Measurements from ENCODE around the gene OR2T11. TPM values are rescaled to one million over a fixed set of nuclear protein-coding genes. Genes with fewer than 3 reads are reported as not detected.
A peak's percentile ranks its signal among the peaks of the same experiment; 100 is the strongest.
"Not testable (repeated sequence)": the region's sequence is repeated elsewhere in the genome, so short reads cannot be mapped to it uniquely, and the experiment has no call there.

OR2T11 gene
- total and polyA plus RNA-seq, 8 donors: 0.04 to 0.12 (median 0.09) TPM; not detected in 5

DNA sequence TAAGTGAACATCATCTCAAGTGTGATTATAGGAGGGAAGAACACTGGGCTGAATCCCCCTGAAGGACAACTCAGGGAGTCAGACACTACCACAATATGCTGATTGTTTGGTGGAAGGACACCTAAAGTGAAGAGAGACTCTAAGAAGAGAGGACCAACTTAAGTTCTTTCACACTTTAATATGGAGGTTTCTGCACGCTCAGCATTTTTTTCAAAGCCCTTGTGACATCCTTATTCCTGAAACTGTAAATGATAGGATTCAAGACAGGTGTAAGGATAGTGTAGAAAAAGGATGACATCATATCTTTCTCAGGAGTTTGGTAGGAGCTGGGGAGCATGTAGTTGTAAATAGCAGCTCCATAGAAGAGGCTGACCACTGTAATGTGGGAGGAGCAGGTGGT, 42.2 kb downstream of the OR2T11 start:
- no peak for ATAC-seq
- no peak overlapping the region for H3K4me3 ChIP-seq
- no peaks in the 10 kb centered on the region for H3K9me3 ChIP-seq
- TF ChIP-seq, protein P1, sequence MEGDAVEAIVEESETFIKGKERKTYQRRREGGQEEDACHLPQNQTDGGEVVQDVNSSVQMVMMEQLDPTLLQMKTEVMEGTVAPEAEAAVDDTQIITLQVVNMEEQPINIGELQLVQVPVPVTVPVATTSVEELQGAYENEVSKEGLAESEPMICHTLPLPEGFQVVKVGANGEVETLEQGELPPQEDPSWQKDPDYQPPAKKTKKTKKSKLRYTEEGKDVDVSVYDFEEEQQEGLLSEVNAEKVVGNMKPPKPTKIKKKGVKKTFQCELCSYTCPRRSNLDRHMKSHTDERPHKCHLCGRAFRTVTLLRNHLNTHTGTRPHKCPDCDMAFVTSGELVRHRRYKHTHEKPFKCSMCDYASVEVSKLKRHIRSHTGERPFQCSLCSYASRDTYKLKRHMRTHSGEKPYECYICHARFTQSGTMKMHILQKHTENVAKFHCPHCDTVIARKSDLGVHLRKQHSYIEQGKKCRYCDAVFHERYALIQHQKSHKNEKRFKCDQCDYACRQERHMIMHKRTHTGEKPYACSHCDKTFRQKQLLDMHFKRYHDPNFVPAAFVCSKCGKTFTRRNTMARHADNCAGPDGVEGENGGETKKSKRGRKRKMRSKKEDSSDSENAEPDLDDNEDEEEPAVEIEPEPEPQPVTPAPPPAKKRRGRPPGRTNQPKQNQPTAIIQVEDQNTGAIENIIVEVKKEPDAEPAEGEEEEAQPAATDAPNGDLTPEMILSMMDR (IDR thresholded peaks at IDR 0.05): no peak
- DNase-seq: no peak
- 43 to 61% methylated on average over 1 of the region's 1 CpG for WGBS, 2 donors
- H3K27ac ChIP-seq: no peak overlapping the region
- H3K4me1 ChIP-seq: no peaks in the 10 kb centered on the region
- no peak for FAIRE-seq
- H3K36me3 ChIP-seq: no peaks in the 10 kb centered on the region
- H3K27me3 ChIP-seq: no peaks in the 10 kb centered on the region
- intact Hi-C loops (cut with DNase I): no loop called here

DNA sequence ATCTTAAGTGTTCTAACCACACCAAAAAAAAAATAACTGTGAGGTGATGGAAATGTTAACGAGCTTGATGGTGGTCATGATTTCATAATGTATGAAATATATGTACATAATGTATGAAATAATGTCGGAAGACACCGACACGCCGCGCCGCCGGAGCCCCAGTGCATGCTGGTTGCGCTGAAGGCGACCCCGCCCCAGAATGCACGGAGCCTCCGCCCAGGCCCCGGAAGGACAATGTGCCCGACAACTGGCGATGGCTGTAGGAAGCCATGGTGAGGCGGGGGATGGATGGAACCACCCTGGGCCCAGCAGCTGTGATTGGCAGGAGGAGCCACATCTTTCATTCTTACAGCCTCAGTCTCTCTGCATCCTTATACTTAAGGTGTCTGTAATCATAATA, 44.8 kb downstream of the OR2T11 start:
- intact Hi-C loops (cut with DNase I): no loop called here
- H3K4me1 ChIP-seq: no peaks in the 10 kb centered on the region
- no peaks in the 10 kb centered on the region for H3K9me3 ChIP-seq
- ATAC-seq (no peak), DNase-seq (peak in 1 of 6 donors; percentile 22), FAIRE-seq (no peak)
- H3K27me3 ChIP-seq: peaks cover 0 to 3% (median 0%) of the 10 kb centered on the region in 4 donors
- no peak overlapping the region for H3K27ac ChIP-seq
- no peak overlapping the region for H3K4me3 ChIP-seq
- WGBS, 2 donors: 86 to 88% methylated on average over 17 of the region's 17 CpGs
- TF ChIP-seq, protein P1 (IDR thresholded peaks at IDR 0.05): no peak
- no peaks in the 10 kb centered on the region for H3K36me3 ChIP-seq

DNA sequence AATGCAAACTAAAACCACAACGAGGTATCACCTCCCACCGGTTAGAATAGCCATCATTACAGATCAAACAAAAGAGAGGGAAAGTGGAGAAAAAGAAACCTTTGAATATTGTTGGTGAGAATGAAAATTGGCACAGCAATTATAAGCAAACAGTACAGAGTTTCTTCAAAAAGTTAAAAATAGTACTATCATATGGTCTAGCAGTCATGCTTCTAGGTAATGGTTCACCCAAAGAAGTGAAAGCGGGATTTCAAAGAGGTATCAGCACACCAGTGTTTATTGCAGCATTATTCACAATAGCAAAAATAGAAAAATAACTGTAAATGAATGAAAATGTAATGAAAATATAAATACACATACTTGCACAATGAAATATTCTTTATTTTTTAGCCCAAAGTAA, 45.6 kb downstream of the OR2T11 start:
- WGBS, 2 donors: 54 to 76% methylated on average over 3 of the region's 3 CpGs
- intact Hi-C loops (cut with DNase I): no loop called here
- ATAC-seq: no peak
- no peaks in the 10 kb centered on the region for H3K36me3 ChIP-seq
- H3K4me1 ChIP-seq: no peaks in the 10 kb centered on the region
- H3K27ac ChIP-seq: no peak overlapping the region
- H3K4me3 ChIP-seq: no peak overlapping the region
- H3K27me3 ChIP-seq: peaks cover 0 to 3% (median 0%) of the 10 kb centered on the region in 4 donors
- no peaks in the 10 kb centered on the region for H3K9me3 ChIP-seq
- FAIRE-seq: no peak
- DNase-seq: no peak
- TF ChIP-seq, protein P1 (IDR thresholded peaks at IDR 0.05): no peak

DNA sequence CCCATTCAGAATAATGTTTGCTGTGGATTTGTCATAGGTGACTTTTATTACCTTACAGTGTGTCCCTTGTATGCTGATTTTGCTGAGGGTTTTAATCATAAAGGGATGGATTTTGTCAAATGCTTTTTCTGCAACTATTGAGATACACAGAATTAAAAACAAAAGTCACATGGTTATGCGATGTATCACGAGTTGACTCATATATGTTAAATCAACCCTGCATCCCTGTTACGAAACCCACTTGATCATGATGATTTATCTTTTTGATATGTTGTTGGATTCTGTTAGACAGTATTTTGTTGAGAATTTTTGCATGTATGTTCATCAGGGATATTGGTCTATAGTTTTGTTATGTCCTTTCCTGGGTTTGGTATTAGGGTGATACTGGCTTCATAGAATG, 49.6 kb downstream of the OR2T11 start:
- H3K27me3 ChIP-seq: peaks cover 0 to 3% (median 0%) of the 10 kb centered on the region in 4 donors
- H3K36me3 ChIP-seq: no peaks in the 10 kb centered on the region
- no peaks in the 10 kb centered on the region for H3K9me3 ChIP-seq
- DNase-seq (no peak), ATAC-seq (no peak), FAIRE-seq (no peak)
- TF ChIP-seq, protein P1 (IDR thresholded peaks at IDR 0.05): no peak
- H3K4me3 ChIP-seq: no peak overlapping the region
- H3K4me1 ChIP-seq: no peaks in the 10 kb centered on the region
- WGBS, 2 donors: 56 to 69% methylated on average over 3 of the region's 3 CpGs
- H3K27ac ChIP-seq: no peak overlapping the region
- intact Hi-C loops (cut with DNase I): no loop called here

DNA sequence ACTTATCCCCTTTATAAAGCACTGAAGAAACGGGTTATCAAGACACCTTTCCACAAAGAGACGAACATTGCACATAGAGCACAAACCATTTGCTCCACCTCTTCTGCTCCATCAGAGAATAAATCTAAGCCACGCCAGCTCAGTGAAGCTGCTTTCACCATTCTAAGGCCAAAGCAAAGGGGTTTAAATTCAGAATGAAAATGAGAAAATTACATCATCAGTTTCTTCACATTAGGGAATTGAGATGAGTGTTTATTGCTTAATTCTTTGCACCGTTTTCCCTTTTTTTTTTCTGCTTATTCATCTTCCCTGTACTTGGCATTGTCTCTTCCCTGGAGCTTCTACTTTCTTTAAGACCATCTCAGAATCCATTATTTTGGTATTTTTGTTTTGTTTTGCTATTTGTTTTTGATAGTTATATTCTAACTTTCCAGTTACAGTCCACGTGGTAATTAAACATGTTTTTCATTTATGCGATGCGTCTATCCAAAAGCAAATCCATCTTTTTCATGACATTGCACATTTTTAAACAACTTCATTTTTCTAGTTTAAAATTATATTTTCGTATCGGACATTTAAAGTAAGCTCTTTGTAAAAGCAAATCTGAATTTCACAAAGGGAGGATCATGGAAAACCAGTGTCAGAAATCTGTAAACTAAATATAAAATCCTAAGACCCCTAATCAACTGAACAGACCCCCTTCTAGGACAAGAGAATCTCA, 58.5 kb downstream of the OR2T11 start:
- WGBS, 2 donors: 53 to 62% methylated on average over 9 of the region's 9 CpGs
- H3K27ac ChIP-seq: no peak overlapping the region
- no peaks in the 10 kb centered on the region for H3K9me3 ChIP-seq
- intact Hi-C loops (cut with DNase I): no loop called here
- H3K36me3 ChIP-seq: no peaks in the 10 kb centered on the region
- ATAC-seq (no peak), DNase-seq (no peak), FAIRE-seq (no peak)
- no peaks in the 10 kb centered on the region for H3K27me3 ChIP-seq
- TF ChIP-seq, protein P1 (IDR thresholded peaks at IDR 0.05): no peak
- no peak overlapping the region for H3K4me3 ChIP-seq
- H3K4me1 ChIP-seq: no peaks in the 10 kb centered on the region

DNA sequence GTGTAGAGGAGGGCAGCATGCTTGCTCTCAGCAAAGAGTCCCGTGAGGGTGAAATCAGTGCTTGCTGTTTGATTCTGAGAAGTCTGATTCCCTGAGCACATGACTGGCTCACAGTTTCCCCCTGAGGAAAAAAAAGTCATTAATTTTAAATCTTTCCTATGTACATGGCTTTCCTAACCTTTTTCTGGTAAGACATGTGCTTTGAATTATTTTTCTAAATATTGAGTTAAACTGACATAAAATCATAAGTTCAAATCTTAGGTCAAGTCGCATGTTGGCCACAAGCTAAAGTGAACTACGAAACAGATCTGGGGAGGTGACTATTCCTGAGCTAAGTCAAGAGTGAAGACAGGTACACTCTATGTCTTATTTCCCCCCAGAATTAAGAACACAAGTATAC, 60.2 kb downstream of the OR2T11 start, which contains the start of gene OR2T34:
Gene OR2T34, minus strand, starts transcription at position 101 of the 400 bp plus-strand sequence. Its CDS starts 0 bp downstream, at position 101.
- intact Hi-C loops (cut with DNase I); H3K4me3 ChIP-seq; ATAC-seq; H3K9me3 ChIP-seq; H3K27me3 ChIP-seq; H3K27ac ChIP-seq; H3K4me1 ChIP-seq; H3K36me3 ChIP-seq; FAIRE-seq; DNase-seq: not testable (repeated sequence)
- WGBS, 2 donors: 53 to 71% methylated on average over 2 to 3 of the region's 3 CpGs

DNA sequence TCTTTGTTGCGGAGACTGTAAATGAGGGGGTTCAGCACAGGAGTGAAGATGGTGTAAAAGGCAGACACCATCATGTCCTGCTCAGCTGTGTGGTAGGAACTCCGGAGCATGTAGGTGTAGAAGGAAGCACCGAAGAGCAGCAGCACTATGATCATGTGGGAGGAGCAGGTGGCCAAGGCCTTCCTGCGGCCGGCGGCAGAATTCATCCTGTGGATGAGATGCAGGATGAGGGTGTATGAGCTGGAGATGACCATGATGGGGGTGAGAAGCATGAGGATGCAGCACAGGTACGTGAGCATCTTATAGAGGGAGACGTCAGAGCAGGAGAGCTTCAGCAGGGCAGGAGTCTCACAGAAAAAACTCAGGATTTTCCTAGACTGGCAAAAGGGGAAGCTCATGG, 61.0 kb downstream of the OR2T11 start:
- ATAC-seq; FAIRE-seq; H3K27me3 ChIP-seq; H3K4me3 ChIP-seq; DNase-seq; H3K4me1 ChIP-seq; H3K9me3 ChIP-seq; H3K27ac ChIP-seq; H3K36me3 ChIP-seq; intact Hi-C loops (cut with DNase I): not testable (repeated sequence)
- 51 to 57% methylated on average over 2 to 5 of the region's 8 CpGs for WGBS, 2 donors
